Liver (tissue), 9 donors: ENCODE measurements around the gene SLC51B. TPM values are rescaled to one million over a fixed set of nuclear protein-coding genes. Genes with fewer than 3 reads are reported as not detected.

Source experiments
- DNase-seq: peaks from one replicate; pipeline ENCODE4 v3.0.0-alpha.2; 2017; ENCODE audit warnings: low spot score
- H3K27ac ChIP-seq, 2 donors: one replicate each; pipeline ENCODE4 v1.7.0; 2013; ENCODE audit warnings: inconsistent platforms in 2 of 2, low read length in 2 of 2, control low read depth in 1 of 2, low read depth in 1 of 2, mild to moderate bottlenecking in 1 of 2
- H3K27me3 ChIP-seq, 4 donors: one replicate each; pipeline versions ENCODE4 v1.6.1 to v1.7.0; 2013; ENCODE audit warnings: low read length in 3 of 4, inconsistent platforms in 1 of 4, mild to moderate bottlenecking in 1 of 4, moderate library complexity in 1 of 4; ENCODE audit not compliant: control insufficient read depth in 4 of 4, insufficient read depth in 4 of 4
- H3K36me3 ChIP-seq, 4 donors: one replicate each; pipeline versions ENCODE4 v1.6.1 to v1.7.0; 2013; ENCODE audit warnings: low read length in 3 of 4, mild to moderate bottlenecking in 3 of 4, low read depth in 1 of 4, moderate library complexity in 1 of 4; ENCODE audit not compliant: control insufficient read depth in 4 of 4, insufficient read depth in 3 of 4
- H3K4me1 ChIP-seq, 4 donors: one replicate each; pipeline versions ENCODE4 v1.6.1 to v1.7.0; 2013; ENCODE audit warnings: low read length in 3 of 4, mild to moderate bottlenecking in 3 of 4, moderate library complexity in 1 of 4; ENCODE audit not compliant: control insufficient read depth in 4 of 4, insufficient read depth in 4 of 4
- H3K4me3 ChIP-seq, 3 donors: one replicate each; pipeline versions ENCODE4 v1.6.1 to v1.7.0; 2013; ENCODE audit warnings: low read length in 3 of 3, control low read depth in 1 of 3, low read depth in 1 of 3, mild to moderate bottlenecking in 1 of 3
- H3K9ac ChIP-seq, 2 donors: one replicate each; pipeline ENCODE4 v1.7.0; 2013; ENCODE audit warnings: low read length in 2 of 2, mild to moderate bottlenecking in 2 of 2, moderate library complexity in 2 of 2, control low read depth in 1 of 2, low read depth in 1 of 2
- H3K9me3 ChIP-seq, 4 donors: one replicate each; pipeline versions ENCODE4 v1.6.1 to v1.7.0; 2013; ENCODE audit warnings: low read length in 3 of 4; ENCODE audit not compliant: control insufficient read depth in 4 of 4
- ATF3 ChIP-seq: IDR thresholded peaks from 2 replicates; pipeline ENCODE4 v1.6.1; 2016; ENCODE audit warnings: antibody characterized with exemption
- CTCF ChIP-seq: fragments of 150-350 bp; IDR thresholded peaks from 2 replicates; pipeline ENCODE4 v1.5.1; 2017; ENCODE audit warnings: improper control_type of control experiment, low read depth, low read length; ENCODE audit not compliant: missing input control
- EGR1 ChIP-seq, 2 donors: IDR thresholded peaks; 2 replicates each; pipeline ENCODE4 v1.6.1; 2016 to 2018; ENCODE audit warnings: antibody characterized with exemption in 2 of 2, low read depth in 2 of 2
- FOXA1 ChIP-seq: IDR thresholded peaks from 2 replicates; pipeline ENCODE4 v1.6.1; 2016; ENCODE audit warnings: antibody characterized with exemption
- FOXA2 ChIP-seq: IDR thresholded peaks from 2 replicates; pipeline ENCODE4 v1.6.1; 2016; ENCODE audit warnings: antibody characterized with exemption
- GABPA ChIP-seq, 2 donors: IDR thresholded peaks in 1 of 2; conservative IDR thresholded peaks in 1 of 2; 2 replicates each; pipeline ENCODE4 v1.6.1; 2016; ENCODE audit warnings: antibody characterized with exemption in 2 of 2, mild to moderate bottlenecking in 1 of 2, moderate library complexity in 1 of 2
- HNF4A ChIP-seq, 2 donors: conservative IDR thresholded peaks; 2 replicates each; pipeline ENCODE4 v1.6.1; 2016; ENCODE audit warnings: antibody characterized with exemption in 2 of 2, mild to moderate bottlenecking in 2 of 2
- HNF4G ChIP-seq: IDR thresholded peaks from 2 replicates; pipeline ENCODE4 v1.6.1; 2016; ENCODE audit warnings: antibody characterized with exemption
- JUND ChIP-seq, 2 donors: IDR thresholded peaks; 2 replicates each; pipeline ENCODE4 v1.6.1; 2016; ENCODE audit warnings: antibody characterized with exemption in 2 of 2
- NR2F2 ChIP-seq: IDR thresholded peaks from 2 replicates; pipeline ENCODE4 v1.6.1; 2016; ENCODE audit warnings: antibody characterized with exemption
- REST ChIP-seq: IDR thresholded peaks from 2 replicates; pipeline ENCODE4 v1.6.1; 2016; ENCODE audit warnings: antibody characterized with exemption, mild to moderate bottlenecking
- RXRA ChIP-seq, 2 donors: IDR thresholded peaks; 2 replicates each; pipeline ENCODE4 v1.6.1; 2017 to 2018; ENCODE audit warnings: antibody characterized with exemption in 2 of 2, mild to moderate bottlenecking in 1 of 2
- SP1 ChIP-seq: IDR thresholded peaks from 2 replicates; pipeline ENCODE4 v1.6.1; 2018; ENCODE audit warnings: antibody characterized with exemption, mild to moderate bottlenecking
- TAF1 ChIP-seq: conservative IDR thresholded peaks from 2 replicates; pipeline ENCODE4 v1.6.1; 2016; ENCODE audit warnings: antibody characterized with exemption, mild to moderate bottlenecking
- ZBTB33 ChIP-seq: IDR thresholded peaks from 2 replicates; pipeline ENCODE4 v1.6.1; 2016; ENCODE audit warnings: antibody characterized with exemption
- WGBS: extraction: QIAGEN DNeasy Blood & Tissue Kit; methylation state at CpG from one replicate; pipeline ENCODE4 v1.1.7; 2013; 5-methylcytosine and 5-hydroxymethylcytosine counted together
- polyA plus RNA-seq, 2 donors: library from polyadenylated mRNA; stranded (reverse) in 1 of 2; unstranded in 1 of 2; fragments of 200-250 nt in 1 of 2; fragments of >200 nt in 1 of 2; fragmentation: Nextera tagmentation in 1 of 2; extraction: Ambion mirVana in 1 of 2; gene quantifications; one replicate each; pipeline versions ENCODE4 v1.2.1 to v1.2.3, GENCODE V29; 2013 to 2015
- total RNA-seq, 2 donors: library from RNA; depleted of rRNA; stranded (reverse); fragments of >200 nt; gene quantifications; one replicate each; pipeline ENCODE4 v1.2.3, GENCODE V29; 2014
- TF ChIP-seq, protein P1 (sequence below): IDR thresholded peaks from 2 replicates; pipeline ENCODE4 v1.6.1; 2016; ENCODE audit warnings: antibody characterized with exemption
- donor health status: healthy.
- donor health status: healthy.
- donor health status: healthy.
- donor health status: healthy.
- donor health status: healthy.

The SLC51B gene
- total and polyA plus RNA-seq, 4 donors, result 0.25 to 2.1 (median 1.1) TPM

DNA sequence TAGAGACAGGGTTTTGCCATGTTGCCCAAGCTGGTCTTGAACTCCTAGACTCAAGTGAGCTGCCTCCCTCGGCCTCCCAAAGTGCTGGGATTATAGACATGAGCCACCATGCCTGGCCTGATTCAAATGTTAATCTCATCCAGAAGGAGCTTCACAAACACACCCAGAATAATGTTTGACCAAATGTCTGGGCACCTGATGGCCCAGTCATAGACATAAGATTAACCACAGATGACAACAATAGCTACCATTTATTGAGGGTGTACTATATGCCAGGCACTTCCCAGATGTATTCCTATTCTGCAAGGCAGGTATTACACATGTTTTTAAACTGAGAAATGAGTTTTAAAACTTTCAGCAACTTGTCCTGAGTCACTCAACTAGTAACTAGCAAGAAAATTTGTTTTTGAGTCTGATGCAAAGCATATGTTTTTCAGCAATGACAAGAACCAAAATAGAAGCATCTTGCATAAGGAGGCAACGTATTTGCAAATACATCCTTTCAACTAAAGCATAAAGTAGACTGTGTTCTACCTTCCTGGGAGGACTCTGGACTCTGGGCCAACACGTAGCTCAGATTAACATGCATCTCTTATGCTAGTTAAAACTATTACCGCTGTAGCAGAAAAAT is 47.3 kb upstream of the SLC51B start:
- WGBS, result 90% methylated on average over 4 of the region's 4 CpGs
- Histone ChIP-seq H3K9ac (no peak overlapping the region), H3K9me3 (no peaks in the 10 kb centered on the region), H3K4me3 (no peak overlapping the region), H3K27me3 (no peaks in the 10 kb centered on the region), H3K36me3 (peaks cover 0 to 2% (median 2%) of the 10 kb centered on the region in 4 donors), H3K4me1 (no peaks in the 10 kb centered on the region), H3K27ac (no peak overlapping the region)
- TF ChIP-seq ATF3 (no peak), EGR1 (IDR thresholded peaks at IDR 0.05; ENCODE audit: low read depth in 2 of 2) (no peak), SP1 (no peak), FOXA1 (no peak), CTCF (no peak), TAF1 (no peak), REST (no peak), NR2F2 (no peak), JUND (IDR thresholded peaks at IDR 0.05) (no peak), GABPA (IDR thresholded peaks at IDR 0.05 in 1 of 2, conservative IDR thresholded peaks at IDR 0.05 in 1 of 2) (no peak), HNF4G (no peak), RXRA (IDR thresholded peaks at IDR 0.05) (no peak), ZBTB33 (no peak), HNF4A (conservative IDR thresholded peaks at IDR 0.05) (no peak), FOXA2 (no peak)
- TF ChIP-seq, protein P1, sequence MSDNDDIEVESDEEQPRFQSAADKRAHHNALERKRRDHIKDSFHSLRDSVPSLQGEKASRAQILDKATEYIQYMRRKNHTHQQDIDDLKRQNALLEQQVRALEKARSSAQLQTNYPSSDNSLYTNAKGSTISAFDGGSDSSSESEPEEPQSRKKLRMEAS, result no peak
- DNase-seq, result no peak
